Mesodermal cell (in vitro differentiated cells): Measurements from ENCODE around the gene ZEB1.
"Not testable (repeated sequence)": the region's sequence is repeated elsewhere in the genome, so short reads cannot be mapped to it uniquely, and the experiment has no call there.

ENCODE experiments used
- H3K27ac ChIP-seq: 2 replicates; pipeline ENCODE4 v1.7.0; 2013; ENCODE audit warnings: mild to moderate bottlenecking, low read depth, low read length, moderate library complexity; ENCODE audit not compliant: severe bottlenecking
- H3K36me3 ChIP-seq: 2 replicates; pipeline ENCODE4 v1.7.1; 2013; ENCODE audit warnings: mild to moderate bottlenecking, low read length, moderate library complexity; ENCODE audit not compliant: control insufficient read depth, insufficient read depth
- H3K4me1 ChIP-seq: one replicate; pipeline ENCODE4 v1.7.1; 2013; ENCODE audit warnings: mild to moderate bottlenecking, low read length; ENCODE audit not compliant: insufficient read depth, control insufficient read depth, poor library complexity, severe bottlenecking
- H3K4me3 ChIP-seq: 2 replicates; pipeline ENCODE4 v1.7.0; 2013; ENCODE audit warnings: low read length, control low read depth, mild to moderate bottlenecking; ENCODE audit not compliant: insufficient read depth, poor library complexity, severe bottlenecking; ENCODE audit errors: extremely low read depth
- H3K9me3 ChIP-seq: 2 replicates; pipeline ENCODE4 v1.7.1; 2013; ENCODE audit warnings: mild to moderate bottlenecking, low read length, moderate library complexity; ENCODE audit not compliant: control insufficient read depth
- WGBS, 2 experiments: methylation state at CpG; one replicate each; pipeline ENCODE4 v1.1.5; 2013; ENCODE audit warnings: missing lambda C conversion rate in 2 of 2; ENCODE audit not compliant: insufficient coverage in 2 of 2; 5-methylcytosine and 5-hydroxymethylcytosine counted together

The ZEB1 gene

DNA sequence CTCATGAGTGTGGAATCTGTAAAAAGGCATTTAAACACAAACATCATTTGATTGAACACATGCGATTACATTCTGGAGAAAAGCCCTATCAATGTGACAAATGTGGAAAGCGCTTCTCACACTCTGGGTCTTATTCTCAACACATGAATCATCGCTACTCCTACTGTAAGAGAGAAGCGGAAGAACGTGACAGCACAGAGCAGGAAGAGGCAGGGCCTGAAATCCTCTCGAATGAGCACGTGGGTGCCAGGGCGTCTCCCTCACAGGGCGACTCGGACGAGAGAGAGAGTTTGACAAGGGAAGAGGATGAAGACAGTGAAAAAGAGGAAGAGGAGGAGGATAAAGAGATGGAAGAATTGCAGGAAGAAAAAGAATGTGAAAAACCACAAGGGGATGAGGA, 207.7 kb downstream of the ZEB1 start:
- WGBS, 2 experiments: 85 to 94% methylated on average over 10 to 11 of the region's 11 CpGs

DNA sequence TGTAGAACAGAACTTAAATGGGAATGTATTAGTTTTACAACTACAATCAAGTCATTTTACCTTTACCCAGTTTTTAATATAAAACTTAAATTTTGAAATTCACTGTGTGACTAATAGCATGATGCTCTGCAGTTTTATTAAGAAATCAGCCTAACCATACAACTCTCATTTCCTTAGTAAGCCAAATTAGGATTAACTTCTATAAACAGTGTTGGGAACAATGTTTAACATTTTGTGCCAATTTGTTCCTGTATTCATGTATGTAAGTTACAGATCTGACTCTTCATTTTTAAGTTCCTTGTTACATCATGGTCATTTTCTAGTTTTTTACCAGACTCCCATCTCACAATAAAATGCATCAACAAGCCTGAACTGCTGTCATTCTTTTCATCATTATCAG, 209.8 kb downstream of the ZEB1 start:
- Histone ChIP-seq H3K4me3 (no peak overlapping the region), H3K36me3 (peaks cover 7% of the 10 kb centered on the region), H3K27ac (no peak overlapping the region), H3K4me1 (no peaks in the 10 kb centered on the region), H3K9me3 (no peaks in the 10 kb centered on the region)

More for the DNA sequence above, 207.7 kb downstream of the ZEB1 start:
- H3K27ac ChIP-seq: no peak overlapping the region
- H3K4me1 ChIP-seq: no peaks in the 10 kb centered on the region
- no peak overlapping the region for H3K4me3 ChIP-seq
- peaks cover 7% of the 10 kb centered on the region for H3K36me3 ChIP-seq
- H3K9me3 ChIP-seq: no peaks in the 10 kb centered on the region

DNA sequence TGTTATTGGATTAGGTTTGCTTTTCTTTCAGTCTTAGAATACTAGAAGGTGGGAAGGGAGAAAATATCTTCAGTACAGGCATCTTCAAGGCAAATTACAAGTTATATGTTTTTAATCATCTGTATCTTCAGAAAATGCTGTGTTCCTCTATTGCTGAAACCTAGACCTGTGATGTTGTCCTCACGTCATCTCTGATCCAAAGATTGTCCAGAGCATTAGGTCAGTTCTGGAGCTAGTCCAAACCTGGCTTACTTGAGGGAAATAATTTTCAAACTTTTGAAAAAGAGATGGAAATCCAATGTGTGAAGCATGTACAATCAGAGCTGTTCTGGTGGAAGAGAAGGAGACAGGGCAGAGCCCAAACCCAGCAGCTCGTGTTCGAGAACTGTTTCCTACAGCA, 217.3 kb downstream of the ZEB1 start:
- H3K36me3 ChIP-seq: no peaks in the 10 kb centered on the region

DNA sequence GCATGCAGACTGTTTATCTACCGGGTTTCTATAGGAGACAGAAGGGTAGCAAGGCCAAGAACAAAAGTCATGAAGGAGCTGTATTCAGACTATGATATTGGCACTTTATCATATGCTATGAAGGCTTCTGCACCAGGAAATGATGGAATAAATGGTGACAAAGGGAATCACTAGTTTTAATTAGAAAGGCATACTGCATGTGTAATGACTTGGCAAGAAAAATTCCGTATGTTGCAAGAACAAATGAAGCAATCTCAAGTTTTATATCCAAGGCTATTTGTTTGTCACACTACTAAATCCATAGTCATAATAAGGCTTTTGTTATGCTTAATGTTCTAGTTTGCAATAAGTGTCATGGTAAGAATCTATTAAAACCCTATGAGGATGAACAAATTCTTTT, 230.9 kb downstream of the ZEB1 start:
- Histone ChIP-seq H3K27ac (no peak overlapping the region), H3K4me1 (no peaks in the 10 kb centered on the region), H3K36me3 (no peaks in the 10 kb centered on the region), H3K4me3 (no peak overlapping the region), H3K9me3 (peaks cover 5% of the 10 kb centered on the region)
- 83 to 100% methylated on average over 1 of the region's 2 CpGs for WGBS, 2 experiments

More for the DNA sequence above, 217.3 kb downstream of the ZEB1 start:
- no peaks in the 10 kb centered on the region for H3K4me1 ChIP-seq
- no peak overlapping the region for H3K27ac ChIP-seq
- H3K4me3 ChIP-seq: no peak overlapping the region
- WGBS, 2 experiments: 88 to 95% methylated on average over 3 of the region's 3 CpGs
- no peaks in the 10 kb centered on the region for H3K9me3 ChIP-seq

GRCh38 chr10:31554556-31554955, 235.5 kb downstream of the ZEB1 start:
- no peak overlapping the region for H3K4me3 ChIP-seq
- H3K36me3 ChIP-seq: no peaks in the 10 kb centered on the region
- H3K9me3 ChIP-seq: peaks cover 13% of the 10 kb centered on the region
- no peaks in the 10 kb centered on the region for H3K4me1 ChIP-seq
- H3K27ac ChIP-seq: no peak overlapping the region
- WGBS, 2 experiments: 81 to 100% methylated on average over 1 to 2 of the region's 2 CpGs

DNA sequence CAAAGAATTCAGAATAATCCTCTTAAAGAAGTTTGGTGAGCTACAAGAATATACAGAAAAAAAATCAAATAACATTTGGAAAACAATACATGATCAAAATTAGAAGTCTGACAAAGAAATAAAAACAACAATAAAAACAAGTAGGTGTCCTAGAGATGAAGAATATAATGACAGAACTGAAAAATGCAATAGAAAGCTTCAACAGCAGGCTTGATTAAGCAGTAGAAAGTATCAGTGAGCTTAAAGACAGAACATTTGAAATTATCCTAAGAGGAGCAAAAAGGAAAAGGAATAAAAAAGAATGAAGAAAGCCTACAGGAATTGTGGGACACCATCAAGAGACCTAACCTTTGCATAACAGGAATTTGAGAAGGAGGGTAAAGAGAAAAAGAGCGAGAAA, 238.8 kb downstream of the ZEB1 start:
- WGBS, 2 experiments: no CpG with 5 or more reads among the region's 1 CpG
- Histone ChIP-seq H3K4me3 (no peak overlapping the region), H3K27ac (no peak overlapping the region), H3K9me3 (peaks cover 13% of the 10 kb centered on the region), H3K4me1 (no peaks in the 10 kb centered on the region), H3K36me3 (no peaks in the 10 kb centered on the region)

DNA sequence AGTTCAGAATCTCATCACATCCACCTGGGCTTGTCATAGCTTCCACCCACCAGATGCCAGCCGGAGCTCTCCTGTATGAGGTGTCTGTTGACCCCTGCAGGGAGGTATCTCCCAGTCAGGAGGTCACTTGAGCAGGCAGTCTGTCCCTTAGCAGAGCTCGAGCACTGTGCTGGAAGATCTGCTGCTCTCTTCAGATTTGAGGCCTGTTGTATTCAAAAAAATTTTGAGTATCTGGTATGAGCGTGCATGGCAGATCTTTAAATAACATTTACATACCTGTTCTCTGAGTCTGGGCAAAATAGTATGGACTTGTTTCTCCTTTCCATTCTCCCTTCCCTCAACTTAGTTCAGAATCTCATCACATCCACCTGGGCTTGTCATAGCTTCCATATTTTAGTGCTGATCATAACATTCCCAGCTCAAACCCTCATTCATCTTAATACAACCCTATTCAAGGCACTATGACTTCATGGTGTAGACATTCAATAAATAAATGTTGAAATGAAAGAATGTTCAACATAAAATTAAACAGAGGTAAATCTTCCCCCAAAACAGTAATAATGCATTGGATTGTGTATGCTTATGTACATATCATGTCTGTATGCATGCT, 249.3 kb downstream of the ZEB1 start:
- not testable (repeated sequence) for H3K4me1 ChIP-seq, H3K9me3 ChIP-seq, H3K27ac ChIP-seq, H3K36me3 ChIP-seq, H3K4me3 ChIP-seq
- WGBS, 2 experiments: 80 to 100% methylated on average over 1 of the region's 3 CpGs

DNA sequence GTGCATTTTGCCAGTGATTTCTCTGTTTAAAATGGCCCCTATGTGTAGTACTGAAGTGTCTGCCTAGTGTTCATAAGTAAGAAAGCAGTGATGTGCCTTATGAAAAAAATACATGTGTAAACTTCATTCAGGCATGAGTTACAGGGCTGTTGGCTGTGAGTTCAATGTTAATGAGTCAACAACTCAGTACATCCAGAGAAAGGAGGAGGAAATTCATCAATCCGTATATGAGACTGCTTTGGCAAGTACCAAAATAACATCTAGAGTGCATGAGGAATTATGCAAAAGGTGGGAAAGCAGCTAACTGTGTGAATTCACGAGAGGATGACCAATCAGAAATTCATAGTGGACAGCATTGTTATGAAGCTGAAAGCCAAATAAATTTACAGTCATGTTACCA, 255.6 kb downstream of the ZEB1 start:
- no peak overlapping the region for H3K27ac ChIP-seq
- no peaks in the 10 kb centered on the region for H3K4me1 ChIP-seq
- H3K9me3 ChIP-seq: peaks cover 9% of the 10 kb centered on the region
- WGBS, 2 experiments: 89 to 92% methylated on average over 2 of the region's 2 CpGs
- H3K36me3 ChIP-seq: no peaks in the 10 kb centered on the region
- no peak overlapping the region for H3K4me3 ChIP-seq

GRCh38 chr10:31578181-31578852, 259.3 kb downstream of the ZEB1 start:
- Histone ChIP-seq H3K36me3 (no peaks in the 10 kb centered on the region), H3K27ac (no peak overlapping the region), H3K4me1 (peaks cover 10% of the 10 kb centered on the region), H3K9me3 (peaks cover 9% of the 10 kb centered on the region), H3K4me3 (no peak overlapping the region)
- 86 to 94% methylated on average over 2 of the region's 3 CpGs for WGBS, 2 experiments

DNA sequence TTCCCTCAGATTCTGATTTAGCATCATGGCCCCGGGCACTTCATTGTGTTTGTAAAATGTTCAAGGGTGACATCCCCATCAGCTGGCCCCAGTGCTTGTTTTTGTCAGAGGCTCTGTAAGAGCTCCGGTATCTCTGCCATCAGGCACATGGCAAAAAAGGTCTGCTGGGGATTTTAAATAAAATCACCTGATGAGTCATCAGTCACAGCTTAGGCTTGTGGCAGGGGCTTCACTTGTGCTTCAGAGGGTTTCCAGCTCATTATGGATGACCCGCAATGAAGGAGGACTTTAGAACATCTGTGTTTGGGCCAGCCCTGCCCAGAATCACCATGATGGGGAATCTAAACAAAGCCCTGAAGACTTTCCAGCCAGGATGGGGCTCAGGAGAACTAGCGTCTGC, 259.9 kb downstream of the ZEB1 start:
- Histone ChIP-seq H3K27ac (no peak overlapping the region), H3K4me1 (peaks cover 12% of the 10 kb centered on the region), H3K36me3 (no peaks in the 10 kb centered on the region), H3K4me3 (no peak overlapping the region), H3K9me3 (peaks cover 9% of the 10 kb centered on the region)
- WGBS, 2 experiments: 91 to 94% methylated on average over 3 of the region's 4 CpGs
